ENCODE results near the gene ST6GALNAC6.

- TF ChIP-seq CTCF (conservative IDR thresholded peaks at IDR 0.05; ENCODE audit: low read depth, low read length) (no peak), POLR2A (IDR thresholded peaks at IDR 0.05; ENCODE audit: low read depth, low read length) (no peak), RAD21 (IDR thresholded peaks at IDR 0.05; ENCODE audit: low read length) (no peak), USF2 (IDR thresholded peaks at IDR 0.05; ENCODE audit: low read depth, low read length) (no peak)
Observed at GRCh38 chr9:127852829-127853228, 46.6 kb downstream of the ST6GALNAC6 start.

Data from IMR-90 (cell line).